ENCODE measurements around the gene MRPS22. TPM values are rescaled to one million over a fixed set of nuclear protein-coding genes. Genes with fewer than 3 reads are reported as not detected.
A peak's percentile ranks its signal among the peaks of the same experiment; 100 is the strongest.

MRPS22 gene
- total RNA-seq, 1 donor from 2014 or later = 77.7 TPM

- no peaks in the 10 kb centered on the region for H3K36me3 ChIP-seq (ENCODE audit: control insufficient read depth, insufficient read depth, low read length)
- no peak for FAIRE-seq
- no peak for TF ChIP-seq CTCF (IDR thresholded peaks at IDR 0.05; ENCODE audit: insufficient read depth, low read length, severe bottlenecking)
Measured at GRCh38 chr3:139309061-139309591, 34.7 kb upstream of the MRPS22 start.

GRCh38 chr3:139309880-139310279, 33.9 kb upstream of the MRPS22 start:
- H3K36me3 ChIP-seq (ENCODE audit: control insufficient read depth, insufficient read depth, low read length) = no peaks in the 10 kb centered on the region
- no peak overlapping the region for H3K4me3 ChIP-seq (ENCODE audit: low read depth, low read length)
- no peaks in the 10 kb centered on the region for H3K27me3 ChIP-seq (ENCODE audit: control insufficient read depth, insufficient read depth, low read length)
- DNase-seq (ENCODE audit: low read depth) = no peak
- FAIRE-seq = no peak
- TF ChIP-seq CTCF (IDR thresholded peaks at IDR 0.05; ENCODE audit: insufficient read depth, low read length, severe bottlenecking) = no peak

More at GRCh38 chr3:139309061-139309591, 34.7 kb upstream of the MRPS22 start:
- no peak for DNase-seq (ENCODE audit: low read depth)
- Histone ChIP-seq H3K27me3 (ENCODE audit: control insufficient read depth, insufficient read depth, low read length) (no peaks in the 10 kb centered on the region), H3K4me3 (ENCODE audit: low read depth, low read length) (no peak overlapping the region)

GRCh38 chr3:139310474-139310933, 33.3 kb upstream of the MRPS22 start:
- Histone ChIP-seq H3K36me3 (ENCODE audit: control insufficient read depth, insufficient read depth, low read length) (no peaks in the 10 kb centered on the region), H3K27me3 (ENCODE audit: control insufficient read depth, insufficient read depth, low read length) (no peaks in the 10 kb centered on the region), H3K4me3 (ENCODE audit: low read depth, low read length) (no peak overlapping the region)
- no peak for FAIRE-seq
- peak; percentile 50 for DNase-seq (ENCODE audit: low read depth)
- TF ChIP-seq CTCF (IDR thresholded peaks at IDR 0.05; ENCODE audit: insufficient read depth, low read length, severe bottlenecking) = no peak

- no peaks in the 10 kb centered on the region for H3K36me3 ChIP-seq (ENCODE audit: control insufficient read depth, insufficient read depth, low read length)
- no peak overlapping the region for H3K4me3 ChIP-seq (ENCODE audit: low read depth, low read length)
- no peak for TF ChIP-seq CTCF (IDR thresholded peaks at IDR 0.05; ENCODE audit: insufficient read depth, low read length, severe bottlenecking)
- FAIRE-seq (no peak), DNase-seq (ENCODE audit: low read depth) (no peak)
- no peaks in the 10 kb centered on the region for H3K27me3 ChIP-seq (ENCODE audit: control insufficient read depth, insufficient read depth, low read length)
Measured at GRCh38 chr3:139311557-139311956, 32.3 kb upstream of the MRPS22 start.

GRCh38 chr3:139312416-139312815, 31.4 kb upstream of the MRPS22 start:
- Histone ChIP-seq H3K36me3 (ENCODE audit: control insufficient read depth, insufficient read depth, low read length) (no peaks in the 10 kb centered on the region), H3K27me3 (ENCODE audit: control insufficient read depth, insufficient read depth, low read length) (no peaks in the 10 kb centered on the region), H3K4me3 (ENCODE audit: low read depth, low read length) (no peak overlapping the region)
- FAIRE-seq = no peak
- DNase-seq (ENCODE audit: low read depth) = no peak
- no peak for TF ChIP-seq CTCF (IDR thresholded peaks at IDR 0.05; ENCODE audit: insufficient read depth, low read length, severe bottlenecking)

- H3K4me3 ChIP-seq (ENCODE audit: low read depth, low read length) = no peak overlapping the region
- DNase-seq (ENCODE audit: low read depth) (peak; percentile 36), FAIRE-seq (no peak)
- no peaks in the 10 kb centered on the region for H3K27me3 ChIP-seq (ENCODE audit: control insufficient read depth, insufficient read depth, low read length)
- H3K36me3 ChIP-seq (ENCODE audit: control insufficient read depth, insufficient read depth, low read length) = no peaks in the 10 kb centered on the region
- no peak for TF ChIP-seq CTCF (IDR thresholded peaks at IDR 0.05; ENCODE audit: insufficient read depth, low read length, severe bottlenecking)
Measured at GRCh38 chr3:139312959-139313358, 30.9 kb upstream of the MRPS22 start.

All from bronchial epithelial cell (primary cell).